ENCODE results near the gene DRG2. TPM values are rescaled to one million over a fixed set of nuclear protein-coding genes. Genes with fewer than 3 reads are reported as not detected.

The DRG2 gene
- total and polyA plus RNA-seq, 9 of the 15 experiments (the other 6 are each of a cell fraction or from before 2014, with no cell fraction given) = 6.6 to 36.7 (median 26.1) TPM

GRCh38 chr17:18038861-18039534 is 48.8 kb upstream of the DRG2 start, which contains the start of the genes ATPAF2 and GID4 (continued):
- TF ChIP-seq NFXL1 (CRISPR knock-in tag; IDR thresholded peaks at IDR 0.05) (no peak), PRDM10 (IDR thresholded peaks at IDR 0.05; ENCODE audit: partially characterized antibody) (peak; percentile 5), FOXM1 (IDR thresholded peaks at IDR 0.05; ENCODE audit: low read depth) (no peak), FOXM1 (CRISPR knock-in tag; IDR thresholded peaks at IDR 0.05; ENCODE audit: low read depth) (0 out of 2 replicates have a peak, but pooled peaks have one; percentile 31), SMARCA5 (IDR thresholded peaks at IDR 0.05) (no peak), ZNF449 (CRISPR knock-in tag; IDR thresholded peaks at IDR 0.05) (no peak), IRF1 (CRISPR knock-in tag; IDR thresholded peaks at IDR 0.05; ENCODE audit: borderline replicate concordance) (no peak), ZFX (CRISPR knock-in tag; IDR thresholded peaks at IDR 0.05) (peak; percentile 59), HIVEP1 (CRISPR knock-in tag; IDR thresholded peaks at IDR 0.05) (no peak), CEBPG (CRISPR knock-in tag; IDR thresholded peaks at IDR 0.05) (no peak), CEBPG (tag; conservative IDR thresholded peaks at IDR 0.05 in 1 of 2, IDR thresholded peaks at IDR 0.05 in 1 of 2) (no peak), LEF1 (IDR thresholded peaks at IDR 0.05) (no peak), ATF6 (CRISPR knock-in tag; IDR thresholded peaks at IDR 0.05) (no peak), ZNF277 (CRISPR knock-in tag; IDR thresholded peaks at IDR 0.05; ENCODE audit: borderline replicate concordance) (no peak), ZNF830 (CRISPR knock-in tag; IDR thresholded peaks at IDR 0.05) (no peak), TAL1 (IDR thresholded peaks at IDR 0.05) (no peak), ZBTB2 (IDR thresholded peaks at IDR 0.05) (peak; percentile 71; the same call in 1 of the 2 replicates), MECOM (CRISPR knock-in tag; IDR thresholded peaks at IDR 0.05) (no peak)
